Liver (tissue), 9 donors: Measurements from ENCODE around the gene NRIP1. TPM values are rescaled to one million over a fixed set of nuclear protein-coding genes. Genes with fewer than 3 reads are reported as not detected.

Experiments
- DNase-seq: peaks from one replicate; pipeline ENCODE4 v3.0.0-alpha.2; 2017; ENCODE audit warnings: low spot score
- H3K27ac ChIP-seq, 2 donors: one replicate each; pipeline ENCODE4 v1.7.0; 2013; ENCODE audit warnings: inconsistent platforms in 2 of 2, low read length in 2 of 2, control low read depth in 1 of 2, low read depth in 1 of 2, mild to moderate bottlenecking in 1 of 2
- H3K27me3 ChIP-seq, 4 donors: one replicate each; pipeline versions ENCODE4 v1.6.1 to v1.7.0; 2013; ENCODE audit warnings: low read length in 3 of 4, inconsistent platforms in 1 of 4, mild to moderate bottlenecking in 1 of 4, moderate library complexity in 1 of 4; ENCODE audit not compliant: control insufficient read depth in 4 of 4, insufficient read depth in 4 of 4
- H3K36me3 ChIP-seq, 4 donors: one replicate each; pipeline versions ENCODE4 v1.6.1 to v1.7.0; 2013; ENCODE audit warnings: low read length in 3 of 4, mild to moderate bottlenecking in 3 of 4, low read depth in 1 of 4, moderate library complexity in 1 of 4; ENCODE audit not compliant: control insufficient read depth in 4 of 4, insufficient read depth in 3 of 4
- H3K4me1 ChIP-seq, 4 donors: one replicate each; pipeline versions ENCODE4 v1.6.1 to v1.7.0; 2013; ENCODE audit warnings: low read length in 3 of 4, mild to moderate bottlenecking in 3 of 4, moderate library complexity in 1 of 4; ENCODE audit not compliant: control insufficient read depth in 4 of 4, insufficient read depth in 4 of 4
- H3K4me3 ChIP-seq, 3 donors: one replicate each; pipeline versions ENCODE4 v1.6.1 to v1.7.0; 2013; ENCODE audit warnings: low read length in 3 of 3, control low read depth in 1 of 3, low read depth in 1 of 3, mild to moderate bottlenecking in 1 of 3
- H3K9ac ChIP-seq, 2 donors: one replicate each; pipeline ENCODE4 v1.7.0; 2013; ENCODE audit warnings: low read length in 2 of 2, mild to moderate bottlenecking in 2 of 2, moderate library complexity in 2 of 2, control low read depth in 1 of 2, low read depth in 1 of 2
- H3K9me3 ChIP-seq, 4 donors: one replicate each; pipeline versions ENCODE4 v1.6.1 to v1.7.0; 2013; ENCODE audit warnings: low read length in 3 of 4; ENCODE audit not compliant: control insufficient read depth in 4 of 4
- ATF3 ChIP-seq: IDR thresholded peaks from 2 replicates; pipeline ENCODE4 v1.6.1; 2016; ENCODE audit warnings: antibody characterized with exemption
- EGR1 ChIP-seq, 2 donors: IDR thresholded peaks; 2 replicates each; pipeline ENCODE4 v1.6.1; 2016 to 2018; ENCODE audit warnings: antibody characterized with exemption in 2 of 2, low read depth in 2 of 2
- FOXA1 ChIP-seq: IDR thresholded peaks from 2 replicates; pipeline ENCODE4 v1.6.1; 2016; ENCODE audit warnings: antibody characterized with exemption
- FOXA2 ChIP-seq: IDR thresholded peaks from 2 replicates; pipeline ENCODE4 v1.6.1; 2016; ENCODE audit warnings: antibody characterized with exemption
- GABPA ChIP-seq, 2 donors: IDR thresholded peaks in 1 of 2; conservative IDR thresholded peaks in 1 of 2; 2 replicates each; pipeline ENCODE4 v1.6.1; 2016; ENCODE audit warnings: antibody characterized with exemption in 2 of 2, mild to moderate bottlenecking in 1 of 2, moderate library complexity in 1 of 2
- HNF4A ChIP-seq, 2 donors: conservative IDR thresholded peaks; 2 replicates each; pipeline ENCODE4 v1.6.1; 2016; ENCODE audit warnings: antibody characterized with exemption in 2 of 2, mild to moderate bottlenecking in 2 of 2
- HNF4G ChIP-seq: IDR thresholded peaks from 2 replicates; pipeline ENCODE4 v1.6.1; 2016; ENCODE audit warnings: antibody characterized with exemption
- JUND ChIP-seq, 2 donors: IDR thresholded peaks; 2 replicates each; pipeline ENCODE4 v1.6.1; 2016; ENCODE audit warnings: antibody characterized with exemption in 2 of 2
- MAX ChIP-seq: IDR thresholded peaks from 2 replicates; pipeline ENCODE4 v1.6.1; 2016; ENCODE audit warnings: antibody characterized with exemption
- NR2F2 ChIP-seq: IDR thresholded peaks from 2 replicates; pipeline ENCODE4 v1.6.1; 2016; ENCODE audit warnings: antibody characterized with exemption
- RAD21 ChIP-seq, 2 donors: IDR thresholded peaks; 2 replicates each; pipeline ENCODE4 v1.6.1; 2016; ENCODE audit warnings: antibody characterized with exemption in 2 of 2, mild to moderate bottlenecking in 2 of 2
- RXRA ChIP-seq, 2 donors: IDR thresholded peaks; 2 replicates each; pipeline ENCODE4 v1.6.1; 2017 to 2018; ENCODE audit warnings: antibody characterized with exemption in 2 of 2, mild to moderate bottlenecking in 1 of 2
- SP1 ChIP-seq: IDR thresholded peaks from 2 replicates; pipeline ENCODE4 v1.6.1; 2018; ENCODE audit warnings: antibody characterized with exemption, mild to moderate bottlenecking
- TAF1 ChIP-seq: conservative IDR thresholded peaks from 2 replicates; pipeline ENCODE4 v1.6.1; 2016; ENCODE audit warnings: antibody characterized with exemption, mild to moderate bottlenecking
- YY1 ChIP-seq: IDR thresholded peaks from 2 replicates; pipeline ENCODE4 v1.6.1; 2016; ENCODE audit warnings: antibody characterized with exemption, mild to moderate bottlenecking
- ZBTB33 ChIP-seq: IDR thresholded peaks from 2 replicates; pipeline ENCODE4 v1.6.1; 2016; ENCODE audit warnings: antibody characterized with exemption
- WGBS: extraction: QIAGEN DNeasy Blood & Tissue Kit; methylation state at CpG from one replicate; pipeline ENCODE4 v1.1.7; 2013; 5-methylcytosine and 5-hydroxymethylcytosine counted together
- polyA plus RNA-seq, 2 donors: library from polyadenylated mRNA; stranded (reverse) in 1 of 2; unstranded in 1 of 2; fragments of 200-250 nt in 1 of 2; fragments of >200 nt in 1 of 2; fragmentation: Nextera tagmentation in 1 of 2; extraction: Ambion mirVana in 1 of 2; gene quantifications; one replicate each; pipeline versions ENCODE4 v1.2.1 to v1.2.3, GENCODE V29; 2013 to 2015
- total RNA-seq, 2 donors: library from RNA; depleted of rRNA; stranded (reverse); fragments of >200 nt; gene quantifications; one replicate each; pipeline ENCODE4 v1.2.3, GENCODE V29; 2014
- TF ChIP-seq, protein P1 (sequence below): IDR thresholded peaks from 2 replicates; pipeline ENCODE4 v1.6.1; 2016; ENCODE audit warnings: antibody characterized with exemption, mild to moderate bottlenecking
- TF ChIP-seq, protein P2 (sequence below): fragments of 150-350 bp; IDR thresholded peaks from 2 replicates; pipeline ENCODE4 v1.5.1; 2017; ENCODE audit warnings: improper control_type of control experiment, low read depth, low read length; ENCODE audit not compliant: missing input control
- donor health status: healthy.
- donor health status: healthy.
- donor health status: healthy.
- donor health status: healthy.
- donor health status: healthy.

Gene NRIP1
- total and polyA plus RNA-seq, 4 donors, result 3.8 to 28.4 (median 12.6) TPM

DNA sequence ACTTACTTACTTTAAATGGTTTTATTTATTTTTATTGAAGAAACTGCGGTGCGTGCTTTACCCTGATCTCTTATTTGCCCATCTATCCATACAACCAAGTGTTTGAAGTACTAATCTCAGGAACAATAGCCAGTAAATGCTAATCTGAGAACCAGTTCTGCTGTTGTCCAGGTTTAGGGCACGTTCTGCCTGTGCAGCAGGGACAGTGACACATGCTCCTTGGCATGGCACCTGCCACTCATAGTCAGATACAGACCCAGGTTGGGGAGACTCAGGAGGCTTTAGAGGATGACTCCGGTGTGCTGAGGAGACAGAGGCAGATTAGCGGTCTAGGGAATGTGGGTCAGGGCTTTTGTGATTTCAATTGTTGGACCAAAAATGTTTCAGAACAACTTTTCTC lies 83.6 kb downstream of the NRIP1 start:
- no peaks in the 10 kb centered on the region for H3K27me3 ChIP-seq
- H3K9ac ChIP-seq, result no peak overlapping the region
- no peak overlapping the region for H3K4me3 ChIP-seq
- H3K4me1 ChIP-seq, result peaks cover 0 to 2% (median 1%) of the 10 kb centered on the region in 4 donors
- peaks cover 0 to 2% (median 0%) of the 10 kb centered on the region in 4 donors for H3K36me3 ChIP-seq
- 78% methylated on average over 5 of the region's 5 CpGs for WGBS
- no peak overlapping the region for H3K27ac ChIP-seq
- DNase-seq, result no peak
- TF ChIP-seq HNF4G (no peak), YY1 (no peak), TAF1 (no peak), EGR1 (IDR thresholded peaks at IDR 0.05; ENCODE audit: low read depth in 2 of 2) (no peak), ATF3 (no peak), JUND (IDR thresholded peaks at IDR 0.05) (no peak), SP1 (no peak), RXRA (IDR thresholded peaks at IDR 0.05) (no peak), ZBTB33 (no peak), NR2F2 (no peak), FOXA2 (no peak), HNF4A (conservative IDR thresholded peaks at IDR 0.05) (no peak)
- no peaks in the 10 kb centered on the region for H3K9me3 ChIP-seq

DNA sequence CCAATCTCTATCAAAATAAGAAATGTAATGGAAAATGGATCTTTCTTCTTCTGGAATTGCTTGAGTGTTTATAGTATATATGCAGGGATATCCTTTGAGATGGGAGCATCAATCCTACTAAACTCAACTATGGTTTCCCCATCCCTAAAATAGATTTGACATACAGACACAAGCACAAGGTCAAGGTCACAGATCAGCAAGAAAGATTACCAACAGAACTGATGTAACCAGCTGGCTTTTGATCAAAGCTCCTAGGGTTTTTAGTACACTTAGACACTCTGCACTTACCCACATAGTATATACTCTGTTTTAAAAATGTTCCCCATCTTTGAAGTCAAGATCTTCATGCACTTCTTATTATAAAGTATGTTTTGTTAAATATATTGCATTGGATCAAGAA lies 85.5 kb downstream of the NRIP1 start:
- H3K9ac ChIP-seq, result no peak overlapping the region
- peaks cover 0 to 6% (median 1%) of the 10 kb centered on the region in 4 donors for H3K36me3 ChIP-seq
- no peak for TF ChIP-seq FOXA2
- TF ChIP-seq RXRA (IDR thresholded peaks at IDR 0.05), result peak; percentile 22
- peak; percentile 30 to 31 for TF ChIP-seq HNF4A (conservative IDR thresholded peaks at IDR 0.05)
- peak; percentile 10 for TF ChIP-seq HNF4G
- H3K27me3 ChIP-seq, result no peaks in the 10 kb centered on the region
- no peak for DNase-seq
- H3K9me3 ChIP-seq, result no peaks in the 10 kb centered on the region
- no peak overlapping the region for H3K4me3 ChIP-seq
- no peak overlapping the region for H3K27ac ChIP-seq
- H3K4me1 ChIP-seq, result peaks cover 0 to 2% (median 1%) of the 10 kb centered on the region in 4 donors

DNA sequence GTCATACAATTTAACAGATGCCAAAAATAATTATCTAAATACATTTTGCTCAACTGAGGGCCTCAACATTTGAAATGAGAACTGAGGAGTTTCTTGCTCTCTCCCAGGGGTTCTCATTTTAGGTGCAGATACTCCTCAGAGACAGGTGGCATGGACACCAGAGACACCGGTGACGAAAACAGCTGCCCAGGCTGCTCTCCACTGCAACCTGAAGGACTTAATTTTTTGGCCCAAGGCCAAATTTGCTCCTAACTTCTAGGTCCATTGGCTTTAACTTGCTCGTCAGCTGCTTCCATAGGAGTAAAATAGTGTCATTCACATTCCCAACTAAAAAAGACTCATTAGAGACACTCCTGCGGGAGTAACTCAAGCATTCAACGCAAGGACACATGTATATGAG lies 87.0 kb downstream of the NRIP1 start:
- WGBS, result 91% methylated on average over 5 of the region's 5 CpGs
- Histone ChIP-seq H3K9ac (no peak overlapping the region), H3K4me3 (no peak overlapping the region), H3K27ac (no peak overlapping the region), H3K36me3 (peaks cover 0 to 3% (median 1%) of the 10 kb centered on the region in 4 donors), H3K4me1 (peaks cover 0 to 2% (median 1%) of the 10 kb centered on the region in 4 donors), H3K27me3 (no peaks in the 10 kb centered on the region), H3K9me3 (no peaks in the 10 kb centered on the region)
- no peak for DNase-seq
- TF ChIP-seq ATF3 (no peak), ZBTB33 (no peak), SP1 (no peak), MAX (no peak), JUND (IDR thresholded peaks at IDR 0.05) (no peak), TAF1 (no peak), HNF4G (no peak), RAD21 (IDR thresholded peaks at IDR 0.05) (no peak), GABPA (IDR thresholded peaks at IDR 0.05 in 1 of 2, conservative IDR thresholded peaks at IDR 0.05 in 1 of 2) (no peak), FOXA2 (no peak), FOXA1 (no peak), RXRA (IDR thresholded peaks at IDR 0.05) (no peak), YY1 (no peak)
- TF ChIP-seq, protein P1, sequence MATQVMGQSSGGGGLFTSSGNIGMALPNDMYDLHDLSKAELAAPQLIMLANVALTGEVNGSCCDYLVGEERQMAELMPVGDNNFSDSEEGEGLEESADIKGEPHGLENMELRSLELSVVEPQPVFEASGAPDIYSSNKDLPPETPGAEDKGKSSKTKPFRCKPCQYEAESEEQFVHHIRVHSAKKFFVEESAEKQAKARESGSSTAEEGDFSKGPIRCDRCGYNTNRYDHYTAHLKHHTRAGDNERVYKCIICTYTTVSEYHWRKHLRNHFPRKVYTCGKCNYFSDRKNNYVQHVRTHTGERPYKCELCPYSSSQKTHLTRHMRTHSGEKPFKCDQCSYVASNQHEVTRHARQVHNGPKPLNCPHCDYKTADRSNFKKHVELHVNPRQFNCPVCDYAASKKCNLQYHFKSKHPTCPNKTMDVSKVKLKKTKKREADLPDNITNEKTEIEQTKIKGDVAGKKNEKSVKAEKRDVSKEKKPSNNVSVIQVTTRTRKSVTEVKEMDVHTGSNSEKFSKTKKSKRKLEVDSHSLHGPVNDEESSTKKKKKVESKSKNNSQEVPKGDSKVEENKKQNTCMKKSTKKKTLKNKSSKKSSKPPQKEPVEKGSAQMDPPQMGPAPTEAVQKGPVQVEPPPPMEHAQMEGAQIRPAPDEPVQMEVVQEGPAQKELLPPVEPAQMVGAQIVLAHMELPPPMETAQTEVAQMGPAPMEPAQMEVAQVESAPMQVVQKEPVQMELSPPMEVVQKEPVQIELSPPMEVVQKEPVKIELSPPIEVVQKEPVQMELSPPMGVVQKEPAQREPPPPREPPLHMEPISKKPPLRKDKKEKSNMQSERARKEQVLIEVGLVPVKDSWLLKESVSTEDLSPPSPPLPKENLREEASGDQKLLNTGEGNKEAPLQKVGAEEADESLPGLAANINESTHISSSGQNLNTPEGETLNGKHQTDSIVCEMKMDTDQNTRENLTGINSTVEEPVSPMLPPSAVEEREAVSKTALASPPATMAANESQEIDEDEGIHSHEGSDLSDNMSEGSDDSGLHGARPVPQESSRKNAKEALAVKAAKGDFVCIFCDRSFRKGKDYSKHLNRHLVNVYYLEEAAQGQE, result no peak
- TF ChIP-seq, protein P2, sequence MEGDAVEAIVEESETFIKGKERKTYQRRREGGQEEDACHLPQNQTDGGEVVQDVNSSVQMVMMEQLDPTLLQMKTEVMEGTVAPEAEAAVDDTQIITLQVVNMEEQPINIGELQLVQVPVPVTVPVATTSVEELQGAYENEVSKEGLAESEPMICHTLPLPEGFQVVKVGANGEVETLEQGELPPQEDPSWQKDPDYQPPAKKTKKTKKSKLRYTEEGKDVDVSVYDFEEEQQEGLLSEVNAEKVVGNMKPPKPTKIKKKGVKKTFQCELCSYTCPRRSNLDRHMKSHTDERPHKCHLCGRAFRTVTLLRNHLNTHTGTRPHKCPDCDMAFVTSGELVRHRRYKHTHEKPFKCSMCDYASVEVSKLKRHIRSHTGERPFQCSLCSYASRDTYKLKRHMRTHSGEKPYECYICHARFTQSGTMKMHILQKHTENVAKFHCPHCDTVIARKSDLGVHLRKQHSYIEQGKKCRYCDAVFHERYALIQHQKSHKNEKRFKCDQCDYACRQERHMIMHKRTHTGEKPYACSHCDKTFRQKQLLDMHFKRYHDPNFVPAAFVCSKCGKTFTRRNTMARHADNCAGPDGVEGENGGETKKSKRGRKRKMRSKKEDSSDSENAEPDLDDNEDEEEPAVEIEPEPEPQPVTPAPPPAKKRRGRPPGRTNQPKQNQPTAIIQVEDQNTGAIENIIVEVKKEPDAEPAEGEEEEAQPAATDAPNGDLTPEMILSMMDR, result no peak
